Pulmonary artery endothelial cell (primary cell): ENCODE measurements around the gene OPCML. TPM values are rescaled to one million over a fixed set of nuclear protein-coding genes. Genes with fewer than 3 reads are reported as not detected.

Source experiments
- DNase-seq: peaks from one replicate; pipeline ENCODE4 v3.0.0-alpha.2; 2011; ENCODE audit warnings: low read depth, low spot score
- total RNA-seq: library from RNA; depleted of rRNA; stranded (reverse); fragments of >200 nt; gene quantifications from 2 replicates; pipeline ENCODE4 v1.2.3, GENCODE V29; 2014

OPCML gene
- total RNA-seq, 1 donor from 2014 or later: not detected

DNA sequence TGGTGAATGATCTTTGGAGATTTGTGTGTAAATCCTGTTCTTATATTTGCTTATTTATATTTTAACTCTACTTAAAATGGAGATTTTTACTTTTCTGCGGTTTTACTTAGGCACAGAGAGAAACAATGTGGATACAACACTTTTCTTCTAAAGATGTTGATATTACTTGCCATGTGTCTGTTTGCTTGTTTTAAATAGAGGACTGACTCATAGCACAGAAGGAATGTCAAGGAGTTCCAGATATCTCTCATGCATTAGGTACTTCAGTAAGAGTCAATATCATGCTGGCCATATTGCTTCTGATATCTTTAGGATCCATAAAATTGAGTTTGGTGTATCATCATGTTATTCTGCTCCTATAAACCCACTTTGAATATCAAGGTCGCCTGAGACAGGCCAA, 395.0 kb downstream of the OPCML start:
- no peak for DNase-seq

DNA sequence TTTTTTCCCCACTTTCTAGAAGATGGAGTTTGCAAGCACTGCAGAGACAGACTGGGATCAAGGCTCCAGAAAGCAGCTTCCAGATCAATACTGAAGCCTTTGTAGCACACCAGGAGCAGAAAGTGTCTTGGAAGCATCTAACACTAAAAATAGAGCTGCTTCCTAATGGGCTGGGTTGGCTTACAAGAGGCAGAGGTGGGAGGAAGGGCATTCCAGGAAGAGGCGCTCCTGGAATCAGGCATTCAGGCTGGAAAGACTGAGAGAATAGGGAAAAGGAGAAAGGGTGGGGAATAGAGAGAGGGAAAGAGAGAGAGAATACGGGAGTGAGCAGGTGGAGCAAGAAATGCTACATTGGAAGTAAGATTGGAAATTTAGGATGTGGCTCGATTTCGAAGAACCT, 395.9 kb downstream of the OPCML start:
- DNase-seq: no peak

DNA sequence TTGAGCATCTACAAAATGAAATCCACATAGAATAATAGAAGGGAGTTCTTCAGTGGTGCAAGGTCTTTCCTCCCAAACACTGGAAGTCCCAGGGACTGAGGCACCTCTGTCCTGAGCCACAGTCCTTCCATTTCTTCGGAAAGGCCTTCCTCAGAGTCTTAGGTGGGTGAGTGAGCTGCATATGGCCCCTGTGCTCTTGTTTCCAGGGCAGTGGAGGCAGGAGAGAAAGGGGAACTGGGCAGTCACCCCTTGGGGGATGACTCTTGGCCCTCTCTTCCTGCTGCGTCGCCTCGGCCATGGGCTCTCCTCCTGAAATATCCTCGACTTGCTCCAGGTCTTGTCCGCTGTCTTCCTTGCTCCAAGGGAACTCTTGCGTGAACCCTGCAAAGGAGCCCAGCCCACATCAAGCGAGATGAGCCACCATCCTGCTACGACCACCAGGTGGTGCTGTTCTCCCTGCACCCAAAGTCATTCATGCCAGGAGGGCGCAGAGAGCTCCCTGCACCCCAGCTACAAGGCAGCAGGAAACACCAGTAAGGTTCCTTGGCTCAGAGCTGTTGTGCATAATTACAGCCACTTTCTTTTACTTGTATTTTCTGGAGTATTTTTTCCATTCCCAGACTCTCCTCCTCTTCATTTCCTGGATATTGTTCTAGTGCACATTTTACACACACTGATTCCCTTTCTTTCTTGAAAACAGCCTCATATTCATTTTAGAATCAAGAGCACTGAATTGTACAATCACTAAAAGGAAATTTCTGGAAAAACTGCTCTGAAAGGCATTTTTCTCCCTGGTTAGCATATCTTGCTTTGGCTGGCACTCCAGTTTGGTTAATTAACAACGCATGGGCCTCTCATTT, 397.8 kb downstream of the OPCML start:
- no peak for DNase-seq

DNA sequence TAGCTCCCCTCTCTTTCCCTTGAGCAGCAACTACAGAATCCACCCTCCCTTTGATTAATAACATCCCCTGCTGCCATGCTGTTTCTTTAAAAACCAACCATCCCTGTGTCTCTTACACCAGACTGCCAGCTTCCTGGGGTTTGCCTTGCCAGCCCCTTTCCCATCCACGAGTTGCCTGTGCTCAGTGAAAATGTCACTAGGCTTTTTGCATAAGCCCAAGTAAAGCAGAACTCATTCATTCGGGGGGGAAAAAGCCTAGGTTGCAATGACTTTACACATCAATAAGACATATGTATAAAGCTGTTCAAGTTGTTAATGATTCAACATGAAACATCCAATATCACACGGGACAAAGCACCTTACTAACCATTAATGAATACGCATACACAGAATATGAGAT, 398.7 kb downstream of the OPCML start:
- DNase-seq: no peak

DNA sequence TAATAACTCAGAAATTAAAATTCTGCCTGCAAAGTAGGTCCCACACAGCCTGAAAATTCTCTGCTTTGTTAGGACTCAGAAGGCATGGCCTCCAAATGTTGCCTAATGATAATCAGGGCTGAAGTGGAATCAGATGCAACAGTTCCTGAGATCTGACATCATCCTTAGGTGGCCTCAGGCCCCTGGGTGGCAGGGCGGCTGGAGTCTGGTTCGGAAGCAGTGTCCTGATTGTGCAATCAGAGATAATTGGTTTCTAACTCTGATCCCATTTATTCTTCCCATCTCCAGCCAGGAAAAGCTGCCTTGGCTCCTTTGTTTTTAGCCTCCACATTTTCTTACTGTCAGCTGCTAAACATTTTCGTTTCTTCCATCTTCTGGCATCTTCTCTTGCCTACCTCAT, 399.3 kb downstream of the OPCML start:
- no peak for DNase-seq

DNA sequence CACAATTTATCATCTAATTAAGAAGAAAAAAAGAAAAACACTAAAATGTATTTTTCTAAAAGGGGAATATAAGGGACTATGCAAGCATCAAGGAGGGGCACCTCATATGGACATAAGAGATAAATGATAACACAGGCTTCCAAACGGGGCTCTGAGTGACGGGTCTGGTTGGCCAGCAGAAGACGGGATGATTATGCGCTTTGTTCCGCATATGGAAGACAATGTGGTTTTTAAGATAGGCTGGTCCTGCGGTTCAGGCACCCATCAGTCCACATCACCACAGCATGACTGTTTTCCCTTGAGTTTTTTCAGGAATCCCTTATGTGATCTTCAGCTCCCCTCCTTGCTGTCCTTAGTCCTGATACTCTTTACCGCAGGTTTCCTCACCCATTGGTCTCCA, 404.6 kb downstream of the OPCML start:
- no peak for DNase-seq

- DNase-seq: no peak
These were observed 408.5 kb downstream of the OPCML start for GRCh38 chr11:133123796-133124195.

GRCh38 chr11:133123366-133123765, 408.9 kb downstream of the OPCML start:
- DNase-seq: no peak

GRCh38 chr11:133122256-133122655, 410.0 kb downstream of the OPCML start:
- no peak for DNase-seq

- DNase-seq: no peak
These were observed 413.6 kb downstream of the OPCML start for GRCh38 chr11:133118563-133119268.

GRCh38 chr11:133115099-133115498, 417.2 kb downstream of the OPCML start:
- no peak for DNase-seq

DNA sequence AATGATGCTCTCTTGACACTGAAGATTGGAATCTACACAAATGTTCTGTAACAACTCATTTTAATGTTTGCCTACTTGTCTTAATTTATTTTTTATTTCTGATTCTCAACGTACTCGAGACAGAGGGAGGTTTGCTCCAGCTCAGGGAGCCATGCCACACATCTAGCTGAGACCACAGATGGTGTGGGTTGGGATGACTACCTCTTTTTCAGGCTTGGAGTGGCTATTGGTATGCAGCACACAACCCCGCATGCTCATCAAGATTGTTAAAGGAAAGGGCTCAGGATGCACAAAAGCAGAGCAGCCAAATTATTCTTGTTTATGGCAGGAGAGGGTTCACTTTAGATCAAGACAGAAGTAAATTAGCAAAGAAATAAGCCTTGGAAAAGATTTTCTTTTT, 424.5 kb downstream of the OPCML start:
- DNase-seq: no peak

GRCh38 chr11:133107136-133107535, 425.2 kb downstream of the OPCML start:
- no peak for DNase-seq

DNA sequence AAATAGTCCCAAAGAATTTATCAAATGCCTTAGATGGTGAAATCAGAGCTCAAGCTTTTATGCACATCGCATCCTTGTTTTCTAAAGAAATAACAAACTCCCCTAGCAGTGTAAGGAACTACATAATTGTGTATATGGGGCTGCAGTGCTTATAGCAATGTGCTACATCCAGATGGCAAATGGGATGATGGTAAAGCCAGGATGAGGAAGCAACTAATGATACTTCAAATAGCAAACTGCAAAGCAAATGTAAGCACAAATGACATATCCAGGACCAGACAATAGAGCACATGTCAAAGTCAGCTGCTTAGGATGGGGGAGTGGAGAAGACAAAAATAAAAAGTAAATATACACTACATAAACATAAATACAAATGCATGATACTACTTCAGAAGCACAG, 425.9 kb downstream of the OPCML start:
- DNase-seq: no peak

DNA sequence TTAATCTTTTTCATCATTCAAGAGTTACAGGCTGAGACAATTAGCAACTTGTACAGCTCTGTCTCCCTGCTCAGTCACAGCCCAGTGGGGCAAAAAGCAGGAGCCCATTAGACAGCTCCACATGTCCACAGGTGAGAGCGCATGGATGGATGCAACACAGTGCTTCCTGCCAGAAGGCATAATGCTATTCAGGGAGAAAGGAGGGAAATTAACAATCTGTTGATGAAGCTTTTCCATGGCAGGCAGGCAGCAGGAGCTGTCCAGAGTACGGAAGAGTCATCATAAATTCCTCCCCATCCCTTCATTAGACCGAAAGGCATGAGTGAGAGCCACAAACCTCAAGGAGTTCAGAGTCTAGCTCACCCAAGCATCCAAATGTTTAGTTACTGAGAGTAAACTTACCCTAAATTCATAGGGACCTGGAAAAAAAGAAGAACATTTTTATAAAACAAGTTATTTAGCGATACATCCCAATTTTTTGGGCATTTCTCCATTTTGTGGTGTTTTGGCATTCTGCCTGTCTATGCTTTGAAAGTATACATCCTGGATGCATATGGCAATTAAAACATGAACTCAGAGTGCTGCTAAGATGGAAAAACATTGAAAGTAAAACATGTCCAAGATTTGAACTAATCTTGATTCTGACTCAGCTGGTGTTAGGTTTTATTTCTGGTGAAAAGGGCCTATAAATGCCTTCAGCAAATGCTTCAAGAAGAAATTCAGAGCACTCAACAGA, 428.1 kb downstream of the OPCML start:
- no peak for DNase-seq

GRCh38 chr11:133096981-133097380, 435.3 kb downstream of the OPCML start:
- no peak for DNase-seq

- DNase-seq: no peak
These were observed 445.8 kb downstream of the OPCML start for GRCh38 chr11:133086518-133086917.

DNA sequence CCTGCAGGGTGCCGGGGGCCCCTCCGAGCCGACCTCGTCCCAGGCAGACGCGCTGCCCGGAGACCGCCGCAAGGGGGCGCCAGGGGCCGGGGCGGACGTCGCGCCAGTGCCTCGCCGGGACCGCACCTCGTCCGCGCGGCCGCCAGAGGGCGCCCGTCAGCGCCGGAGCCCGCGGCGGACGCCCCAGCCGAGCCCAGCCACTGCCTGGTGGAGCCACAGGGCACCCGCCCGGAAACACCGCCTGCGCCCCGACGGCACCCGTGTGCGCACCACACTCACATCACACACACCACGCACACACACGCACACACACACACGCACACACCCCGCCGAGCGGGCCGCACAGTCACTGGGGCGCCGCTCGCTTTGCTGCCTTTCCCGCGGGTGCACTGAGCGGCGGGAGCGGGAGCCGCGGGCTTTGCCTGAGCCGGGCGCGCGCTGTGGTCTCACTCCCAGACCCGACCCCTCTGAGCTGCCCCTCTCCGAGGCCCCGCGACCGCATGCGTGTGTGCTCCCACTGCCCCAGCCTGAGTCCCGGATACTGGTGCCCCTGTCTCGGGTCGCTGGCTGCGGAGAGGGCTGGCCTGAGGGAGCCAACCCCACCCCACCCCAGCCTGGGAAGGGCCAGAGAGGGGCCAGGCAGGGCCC, 449.3 kb downstream of the OPCML start:
- DNase-seq: no peak

DNA sequence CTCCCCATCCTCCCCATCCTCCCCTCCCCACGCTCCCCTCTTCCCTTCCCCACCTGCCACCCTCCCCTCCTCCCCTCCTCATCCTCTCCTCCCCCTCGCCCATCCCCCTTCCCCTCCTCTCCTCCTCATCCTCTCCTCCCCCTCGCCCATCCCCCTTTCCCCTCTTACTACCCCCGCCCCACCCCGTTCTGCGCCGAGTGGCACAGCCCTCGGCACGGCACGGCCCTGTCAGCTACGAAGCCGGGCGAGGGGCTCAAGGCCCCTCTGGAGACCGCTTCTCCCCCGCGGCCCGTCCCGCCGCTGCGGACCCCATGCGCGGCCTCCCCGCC, 449.9 kb downstream of the OPCML start:
- no peak for DNase-seq

DNA sequence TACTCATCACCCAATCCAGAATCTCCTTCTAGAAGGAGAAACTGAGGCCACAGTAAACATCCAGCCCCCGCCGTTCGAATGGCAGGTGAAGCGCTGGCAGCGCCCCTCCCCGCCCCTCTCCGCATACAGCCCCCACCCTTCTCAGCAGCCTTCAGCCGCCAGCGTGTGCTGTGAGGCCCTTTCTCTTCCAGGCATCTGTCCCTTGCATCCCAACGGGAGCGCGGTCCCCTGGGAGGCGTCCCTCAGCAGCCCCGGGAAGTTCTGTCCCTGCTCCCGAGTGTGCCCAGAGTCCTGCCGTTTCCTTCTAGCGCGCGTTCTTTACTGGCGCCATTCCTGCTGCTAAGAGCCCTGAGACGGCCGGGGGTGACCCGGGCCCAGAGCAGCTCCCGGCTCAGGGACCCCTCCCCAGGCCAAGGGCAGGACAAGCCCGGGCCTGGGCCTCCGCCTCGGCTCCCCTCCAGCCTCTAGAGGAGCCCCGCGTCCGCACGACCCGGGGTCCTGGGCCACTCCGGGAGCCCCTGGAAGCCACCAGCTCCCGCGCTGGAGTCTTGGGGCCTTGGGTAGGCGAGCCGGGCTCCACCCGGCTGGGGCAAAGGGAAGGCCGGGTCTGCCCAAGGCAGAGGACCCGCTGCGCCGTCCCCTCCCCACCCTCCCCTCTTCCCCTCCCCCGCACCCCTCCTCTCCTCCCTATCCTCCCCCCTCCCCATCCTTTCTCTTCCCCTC, 450.4 kb downstream of the OPCML start:
- no peak for DNase-seq

DNA sequence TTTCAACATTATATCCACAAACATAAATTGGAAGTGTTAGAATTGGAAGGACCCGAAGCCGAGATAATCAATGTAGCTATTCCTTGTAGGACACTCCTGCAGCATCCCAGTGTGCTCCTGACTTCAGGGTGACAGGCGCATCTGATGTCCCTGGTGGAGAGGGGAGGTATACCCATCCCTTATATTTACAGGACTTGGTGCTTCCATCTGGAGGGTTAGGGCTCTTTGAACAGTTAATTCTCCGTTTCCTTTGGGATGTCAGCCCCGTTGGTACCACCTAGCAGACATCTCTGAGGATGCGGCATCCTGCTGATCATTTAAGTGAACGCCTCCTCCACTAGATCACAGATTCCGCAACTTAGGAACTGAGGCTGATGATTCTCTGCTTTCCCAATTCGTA, 451.3 kb downstream of the OPCML start:
- no peak for DNase-seq
